ENCODE data around the gene FYTTD1.

Gene FYTTD1

GRCh38 chr3:197737319-197737649 is 12.4 kb upstream of the FYTTD1 start:
- DNase-seq (ENCODE audit: low read depth): no peak

GRCh38 chr3:197737749-197738462 is 11.8 kb upstream of the FYTTD1 start:
- no peak for DNase-seq (ENCODE audit: low read depth)

- DNase-seq (ENCODE audit: low read depth): no peak
Observed at GRCh38 chr3:197742787-197743186, 6.9 kb upstream of the FYTTD1 start.

GRCh38 chr3:197746209-197746608 is 3.5 kb upstream of the FYTTD1 start:
- no peak for DNase-seq (ENCODE audit: low read depth)

GRCh38 chr3:197746801-197747237 is 2.9 kb upstream of the FYTTD1 start:
- DNase-seq (ENCODE audit: low read depth): no peak

- peak; percentile 73 for DNase-seq (ENCODE audit: low read depth)
Observed at GRCh38 chr3:197748597-197749314, 927 bp upstream of the FYTTD1 start.

- no peak for DNase-seq (ENCODE audit: low read depth)
Observed at GRCh38 chr3:197749315-197749600, 425 bp upstream of the FYTTD1 start.

GRCh38 chr3:197750396-197750831 is 731 bp downstream of the FYTTD1 start:
- no peak for DNase-seq (ENCODE audit: low read depth)

GRCh38 chr3:197750858-197751737 is 1.4 kb downstream of the FYTTD1 start:
- no peak for DNase-seq (ENCODE audit: low read depth)

- no peak for DNase-seq (ENCODE audit: low read depth)
Observed at GRCh38 chr3:197752107-197752506, 2.4 kb downstream of the FYTTD1 start.

- DNase-seq (ENCODE audit: low read depth): no peak
Observed at GRCh38 chr3:197753263-197753662, 3.6 kb downstream of the FYTTD1 start.

GRCh38 chr3:197756704-197757103 is 7.0 kb downstream of the FYTTD1 start:
- DNase-seq (ENCODE audit: low read depth): no peak

- DNase-seq (ENCODE audit: low read depth): no peak
Observed at GRCh38 chr3:197758512-197758911, 8.8 kb downstream of the FYTTD1 start.

GRCh38 chr3:197761784-197762183 is 12.1 kb downstream of the FYTTD1 start:
- DNase-seq (ENCODE audit: low read depth): no peak

GRCh38 chr3:197775317-197775716 is 25.6 kb downstream of the FYTTD1 start:
- no peak for DNase-seq (ENCODE audit: low read depth)

GRCh38 chr3:197782230-197782629 is 32.5 kb downstream of the FYTTD1 start:
- no peak for DNase-seq (ENCODE audit: low read depth)

- no peak for DNase-seq (ENCODE audit: low read depth)
Observed at GRCh38 chr3:197784019-197784585, 34.4 kb downstream of the FYTTD1 start.

GRCh38 chr3:197787412-197787811 is 37.7 kb downstream of the FYTTD1 start:
- no peak for DNase-seq (ENCODE audit: low read depth)

- DNase-seq (ENCODE audit: low read depth): no peak
Observed at GRCh38 chr3:197789309-197789708, 39.6 kb downstream of the FYTTD1 start.

GRCh38 chr3:197790033-197790432 is 40.4 kb downstream of the FYTTD1 start:
- no peak for DNase-seq (ENCODE audit: low read depth)

GRCh38 chr3:197791113-197791891 is 41.6 kb downstream of the FYTTD1 start, which contains the start of gene LRCH3:
Gene LRCH3, plus strand, starts transcription at chr3:197791254. Its CDS starts 25 bp downstream, at chr3:197791279.
- DNase-seq (ENCODE audit: low read depth): peak; percentile 49

Measured in GM04504 (cell line).